Measurements from ENCODE around the gene NALCN.

Gene NALCN

DNA sequence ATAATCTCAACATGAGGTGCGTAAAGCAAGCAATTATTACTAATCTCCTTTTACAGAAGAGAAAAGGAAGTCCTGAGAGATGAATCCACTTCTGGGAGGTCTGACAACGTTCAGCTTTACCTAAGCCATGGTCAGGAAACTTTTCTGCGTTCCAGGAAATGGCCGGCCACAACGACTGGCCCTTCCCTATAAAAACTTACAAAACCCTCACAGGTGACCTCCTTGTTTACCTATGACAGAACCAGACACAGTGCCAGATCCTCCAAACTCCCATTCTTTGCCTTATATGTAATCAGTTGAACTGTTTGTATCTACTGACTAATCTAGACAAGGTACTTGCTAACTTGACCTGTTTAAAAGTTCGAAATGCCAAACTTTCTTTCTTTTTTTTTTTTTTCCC is 390.0 kb downstream of the NALCN start:
- no peak for TF ChIP-seq EZH2phosphoT487 (conservative IDR thresholded peaks at IDR 0.05; ENCODE audit: low read length)
- TF ChIP-seq, protein P1, sequence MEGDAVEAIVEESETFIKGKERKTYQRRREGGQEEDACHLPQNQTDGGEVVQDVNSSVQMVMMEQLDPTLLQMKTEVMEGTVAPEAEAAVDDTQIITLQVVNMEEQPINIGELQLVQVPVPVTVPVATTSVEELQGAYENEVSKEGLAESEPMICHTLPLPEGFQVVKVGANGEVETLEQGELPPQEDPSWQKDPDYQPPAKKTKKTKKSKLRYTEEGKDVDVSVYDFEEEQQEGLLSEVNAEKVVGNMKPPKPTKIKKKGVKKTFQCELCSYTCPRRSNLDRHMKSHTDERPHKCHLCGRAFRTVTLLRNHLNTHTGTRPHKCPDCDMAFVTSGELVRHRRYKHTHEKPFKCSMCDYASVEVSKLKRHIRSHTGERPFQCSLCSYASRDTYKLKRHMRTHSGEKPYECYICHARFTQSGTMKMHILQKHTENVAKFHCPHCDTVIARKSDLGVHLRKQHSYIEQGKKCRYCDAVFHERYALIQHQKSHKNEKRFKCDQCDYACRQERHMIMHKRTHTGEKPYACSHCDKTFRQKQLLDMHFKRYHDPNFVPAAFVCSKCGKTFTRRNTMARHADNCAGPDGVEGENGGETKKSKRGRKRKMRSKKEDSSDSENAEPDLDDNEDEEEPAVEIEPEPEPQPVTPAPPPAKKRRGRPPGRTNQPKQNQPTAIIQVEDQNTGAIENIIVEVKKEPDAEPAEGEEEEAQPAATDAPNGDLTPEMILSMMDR (IDR thresholded peaks at IDR 0.05; ENCODE audit: insufficient read depth, low read length, poor library complexity, severe bottlenecking), result no peak
- H3K79me2 ChIP-seq (ENCODE audit: insufficient read depth, low read length), result no peaks in the 10 kb centered on the region
- no peak overlapping the region for H2AFZ ChIP-seq (ENCODE audit: low read depth, low read length, severe bottlenecking)
- H3K27ac ChIP-seq (ENCODE audit: low read depth, low read length), result no peak overlapping the region
- H3K4me2 ChIP-seq (ENCODE audit: low read depth, low read length, poor library complexity, severe bottlenecking), result no peak overlapping the region
- H4K20me1 ChIP-seq (ENCODE audit: low read depth, low read length), result no peaks in the 10 kb centered on the region
- H3F3A ChIP-seq (ENCODE audit: insufficient read depth), result no peaks in the 10 kb centered on the region
- H3K36me3 ChIP-seq (ENCODE audit: low read length), result no peaks in the 10 kb centered on the region
- no peaks in the 10 kb centered on the region for H3K27me3 ChIP-seq (ENCODE audit: low read length)
- 0 out of 2 replicates have a peak, but pooled peaks cover 3% of the 10 kb centered on the region for H3K9me3 ChIP-seq (ENCODE audit: insufficient read depth, low read length)
- H3K9ac ChIP-seq (ENCODE audit: low read length), result no peak overlapping the region
- H3K9me2 ChIP-seq (replicated peaks; ENCODE audit: insufficient read depth, low read length), result no peaks in the 10 kb centered on the region
- no peak overlapping the region for H3K4me3 ChIP-seq (ENCODE audit: insufficient read depth, low read length, poor library complexity, severe bottlenecking)

DNA sequence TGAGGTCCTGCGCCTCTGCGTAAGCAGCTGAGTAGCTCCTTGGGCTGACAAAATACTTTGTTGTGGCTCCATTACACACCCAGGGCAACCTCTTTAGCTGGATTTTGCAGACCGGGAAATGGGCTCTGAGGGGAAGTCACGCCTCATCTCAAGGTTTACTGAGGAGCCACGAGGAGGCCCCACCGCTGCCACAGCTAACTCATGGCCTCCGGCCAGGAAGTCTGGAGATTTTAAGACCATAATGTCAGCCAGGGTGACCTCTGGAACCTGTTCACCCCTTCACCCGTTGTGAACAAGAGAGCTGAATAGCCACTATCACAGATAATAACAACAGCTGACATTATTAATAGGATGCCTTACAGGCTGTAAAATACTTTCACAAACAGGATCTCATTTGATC is 390.4 kb downstream of the NALCN start:
- H3K9me3 ChIP-seq (ENCODE audit: insufficient read depth, low read length), result no peaks in the 10 kb centered on the region
- no peak overlapping the region for H3K9ac ChIP-seq (ENCODE audit: low read length)
- no peaks in the 10 kb centered on the region for H3K36me3 ChIP-seq (ENCODE audit: low read length)
- H3K9me2 ChIP-seq (replicated peaks; ENCODE audit: insufficient read depth, low read length), result no peaks in the 10 kb centered on the region
- H3F3A ChIP-seq (ENCODE audit: insufficient read depth), result no peaks in the 10 kb centered on the region
- H3K4me2 ChIP-seq (ENCODE audit: low read depth, low read length, poor library complexity, severe bottlenecking), result no peak overlapping the region
- H4K20me1 ChIP-seq (ENCODE audit: low read depth, low read length), result no peaks in the 10 kb centered on the region
- H3K27ac ChIP-seq (ENCODE audit: low read depth, low read length), result no peak overlapping the region
- TF ChIP-seq, protein P1 (IDR thresholded peaks at IDR 0.05; ENCODE audit: insufficient read depth, low read length, poor library complexity, severe bottlenecking), result no peak
- no peak for TF ChIP-seq EZH2phosphoT487 (conservative IDR thresholded peaks at IDR 0.05; ENCODE audit: low read length)
- no peaks in the 10 kb centered on the region for H3K79me2 ChIP-seq (ENCODE audit: insufficient read depth, low read length)
- no peaks in the 10 kb centered on the region for H3K27me3 ChIP-seq (ENCODE audit: low read length)
- no peak overlapping the region for H3K4me3 ChIP-seq (ENCODE audit: insufficient read depth, low read length, poor library complexity, severe bottlenecking)
- no peak overlapping the region for H2AFZ ChIP-seq (ENCODE audit: low read depth, low read length, severe bottlenecking)

DNA sequence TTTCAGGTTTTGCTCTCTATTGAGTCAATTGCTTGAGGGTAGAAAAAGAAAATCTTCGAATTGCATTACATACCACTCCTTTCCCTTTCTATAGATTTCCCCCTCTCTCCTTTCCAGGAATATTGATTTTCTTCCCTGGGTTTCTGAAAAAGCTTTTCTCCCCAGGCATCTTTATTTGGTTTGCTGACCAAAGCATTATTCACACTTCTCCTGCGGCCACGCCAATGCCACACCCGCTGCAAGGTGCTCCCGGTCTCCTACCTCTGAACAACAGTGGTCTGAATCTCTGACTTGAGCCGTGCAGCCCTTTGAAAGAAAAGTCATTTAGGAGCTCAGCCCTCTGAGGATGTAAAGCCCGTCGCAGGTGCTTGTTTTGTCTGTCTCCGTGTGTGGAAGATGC is 390.8 kb downstream of the NALCN start:
- Histone ChIP-seq H3K4me3 (ENCODE audit: insufficient read depth, low read length, poor library complexity, severe bottlenecking) (no peak overlapping the region), H3K9me3 (ENCODE audit: insufficient read depth, low read length) (no peaks in the 10 kb centered on the region), H3K36me3 (ENCODE audit: low read length) (no peaks in the 10 kb centered on the region), H3K9ac (ENCODE audit: low read length) (no peak overlapping the region), H3K79me2 (ENCODE audit: insufficient read depth, low read length) (no peaks in the 10 kb centered on the region), H3K27me3 (ENCODE audit: low read length) (no peaks in the 10 kb centered on the region), H3K9me2 (replicated peaks; ENCODE audit: insufficient read depth, low read length) (no peaks in the 10 kb centered on the region), H4K20me1 (ENCODE audit: low read depth, low read length) (no peaks in the 10 kb centered on the region), H3F3A (ENCODE audit: insufficient read depth) (no peaks in the 10 kb centered on the region), H3K27ac (ENCODE audit: low read depth, low read length) (no peak overlapping the region), H2AFZ (ENCODE audit: low read depth, low read length, severe bottlenecking) (no peak overlapping the region), H3K4me2 (ENCODE audit: low read depth, low read length, poor library complexity, severe bottlenecking) (no peak overlapping the region)
- TF ChIP-seq EZH2phosphoT487 (conservative IDR thresholded peaks at IDR 0.05; ENCODE audit: low read length), result no peak

DNA sequence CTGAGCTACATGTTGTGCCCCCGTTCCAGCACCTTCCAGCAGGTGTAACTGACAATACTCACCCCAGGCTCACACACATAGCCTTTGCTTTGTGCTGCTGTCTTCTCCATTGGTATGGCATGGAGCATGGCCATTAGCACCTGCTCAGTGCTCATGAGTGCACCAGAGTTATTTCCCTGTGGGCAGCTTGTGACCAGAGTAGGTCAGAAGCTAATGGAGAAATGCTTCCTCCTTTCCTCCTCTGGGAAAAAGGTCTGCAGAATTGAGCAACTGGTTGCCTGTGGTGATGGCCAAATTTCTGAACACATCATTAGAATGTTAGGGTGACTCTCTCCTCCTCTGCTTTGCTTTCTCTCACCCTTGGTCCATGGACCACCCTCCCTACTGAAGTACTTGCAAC is 397.2 kb downstream of the NALCN start:
- H2AFZ ChIP-seq (ENCODE audit: low read depth, low read length, severe bottlenecking), result no peak overlapping the region
- TF ChIP-seq EZH2phosphoT487 (conservative IDR thresholded peaks at IDR 0.05; ENCODE audit: low read length), result no peak
- TF ChIP-seq, protein P1 (IDR thresholded peaks at IDR 0.05; ENCODE audit: insufficient read depth, low read length, poor library complexity, severe bottlenecking), result no peak
- H4K20me1 ChIP-seq (ENCODE audit: low read depth, low read length), result no peaks in the 10 kb centered on the region
- no peaks in the 10 kb centered on the region for H3F3A ChIP-seq (ENCODE audit: insufficient read depth)
- no peak overlapping the region for H3K4me2 ChIP-seq (ENCODE audit: low read depth, low read length, poor library complexity, severe bottlenecking)
- H3K79me2 ChIP-seq (ENCODE audit: insufficient read depth, low read length), result no peaks in the 10 kb centered on the region
- no peaks in the 10 kb centered on the region for H3K9me2 ChIP-seq (replicated peaks; ENCODE audit: insufficient read depth, low read length)
- H3K27ac ChIP-seq (ENCODE audit: low read depth, low read length), result no peak overlapping the region
- H3K9ac ChIP-seq (ENCODE audit: low read length), result no peak overlapping the region
- no peaks in the 10 kb centered on the region for H3K36me3 ChIP-seq (ENCODE audit: low read length)
- no peak overlapping the region for H3K4me3 ChIP-seq (ENCODE audit: insufficient read depth, low read length, poor library complexity, severe bottlenecking)
- H3K9me3 ChIP-seq (ENCODE audit: insufficient read depth, low read length), result no peaks in the 10 kb centered on the region
- no peaks in the 10 kb centered on the region for H3K27me3 ChIP-seq (ENCODE audit: low read length)

All from SU-DHL-6 (cell line).